ENCODE measurements around the gene DTX2. TPM values are rescaled to one million over a fixed set of nuclear protein-coding genes. Genes with fewer than 3 reads are reported as not detected.
A peak's percentile ranks its signal among the peaks of the same experiment; 100 is the strongest.
"Not testable (repeated sequence)": the region's sequence is repeated elsewhere in the genome, so short reads cannot be mapped to it uniquely, and the experiment has no call there.

DTX2 gene
- total and polyA plus RNA-seq, 4 donors: 4.5 to 9.5 (median 6.0) TPM

- no peak overlapping the region for H3K4me3 ChIP-seq (ENCODE audit: low read depth in 1 of 3, low read length in 3 of 3)
- 96% methylated on average over 3 of the region's 3 CpGs for WGBS
- H3K9me3 ChIP-seq (ENCODE audit: control insufficient read depth in 4 of 4, low read length in 3 of 4): no peaks in the 10 kb centered on the region
- no peaks in the 10 kb centered on the region for H3K4me1 ChIP-seq (ENCODE audit: control insufficient read depth in 4 of 4, insufficient read depth in 4 of 4, low read length in 3 of 4)
- no peak for DNase-seq (ENCODE audit: low spot score)
- TF ChIP-seq NR2F2 (IDR thresholded peaks at IDR 0.05) (no peak), ATF3 (IDR thresholded peaks at IDR 0.05) (no peak), EGR1 (IDR thresholded peaks at IDR 0.05; ENCODE audit: low read depth in 2 of 2) (no peak), YY1 (IDR thresholded peaks at IDR 0.05) (no peak), RXRA (IDR thresholded peaks at IDR 0.05) (no peak), SP1 (IDR thresholded peaks at IDR 0.05) (no peak), FOXA2 (IDR thresholded peaks at IDR 0.05) (no peak), HNF4G (IDR thresholded peaks at IDR 0.05) (no peak), JUND (IDR thresholded peaks at IDR 0.05) (no peak)
- H3K27ac ChIP-seq (ENCODE audit: low read depth in 1 of 2, low read length in 2 of 2): no peak overlapping the region
- H3K36me3 ChIP-seq (ENCODE audit: control insufficient read depth in 4 of 4, insufficient read depth in 3 of 4, low read depth in 1 of 4, low read length in 3 of 4): no peaks in the 10 kb centered on the region
- H3K27me3 ChIP-seq (ENCODE audit: control insufficient read depth in 4 of 4, insufficient read depth in 4 of 4, low read length in 3 of 4): no peaks in the 10 kb centered on the region
- no peak overlapping the region for H3K9ac ChIP-seq (ENCODE audit: low read depth in 1 of 2, low read length in 2 of 2)
These were observed 30.7 kb upstream of the DTX2 start for GRCh38 chr7:76430836-76431235.

DNA sequence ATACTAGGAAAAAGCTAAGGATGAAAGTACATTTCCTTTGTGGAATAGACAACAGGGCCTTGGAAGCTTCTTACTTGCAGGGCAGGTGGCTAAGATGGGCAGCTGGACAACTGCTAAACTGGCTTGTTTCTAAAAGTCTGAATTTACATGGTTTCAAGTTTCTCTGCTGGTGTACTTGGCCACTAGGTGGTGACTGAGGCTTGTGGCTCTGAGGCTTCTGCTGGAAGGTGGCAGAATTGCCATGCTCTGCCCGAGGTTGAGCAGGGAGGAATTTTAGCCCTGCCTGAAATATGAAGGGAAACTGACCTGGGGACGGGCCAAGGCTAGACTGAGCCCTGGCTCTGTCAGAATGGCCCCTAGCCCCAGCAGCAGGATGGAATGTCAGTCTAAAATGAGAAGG lies 23.6 kb upstream of the DTX2 start:
- H3K27me3 ChIP-seq (ENCODE audit: control insufficient read depth in 4 of 4, insufficient read depth in 4 of 4, low read length in 3 of 4); H3K4me1 ChIP-seq (ENCODE audit: control insufficient read depth in 4 of 4, insufficient read depth in 4 of 4, low read length in 3 of 4); H3K36me3 ChIP-seq (ENCODE audit: control insufficient read depth in 4 of 4, insufficient read depth in 3 of 4, low read depth in 1 of 4, low read length in 3 of 4); H3K9me3 ChIP-seq (ENCODE audit: control insufficient read depth in 4 of 4, low read length in 3 of 4); H3K4me3 ChIP-seq (ENCODE audit: low read depth in 1 of 3, low read length in 3 of 3); H3K27ac ChIP-seq (ENCODE audit: low read depth in 1 of 2, low read length in 2 of 2); H3K9ac ChIP-seq (ENCODE audit: low read depth in 1 of 2, low read length in 2 of 2): not testable (repeated sequence)
- TF ChIP-seq CTCF (IDR thresholded peaks at IDR 0.05; ENCODE audit: low read depth, low read length, missing input control) (peak; percentile 49), RAD21 (IDR thresholded peaks at IDR 0.05) (peak; percentile 70 to 73)
- peak; percentile 49 for DNase-seq (ENCODE audit: low spot score)
- WGBS: 20% methylated on average over 2 of the region's 2 CpGs

DNA sequence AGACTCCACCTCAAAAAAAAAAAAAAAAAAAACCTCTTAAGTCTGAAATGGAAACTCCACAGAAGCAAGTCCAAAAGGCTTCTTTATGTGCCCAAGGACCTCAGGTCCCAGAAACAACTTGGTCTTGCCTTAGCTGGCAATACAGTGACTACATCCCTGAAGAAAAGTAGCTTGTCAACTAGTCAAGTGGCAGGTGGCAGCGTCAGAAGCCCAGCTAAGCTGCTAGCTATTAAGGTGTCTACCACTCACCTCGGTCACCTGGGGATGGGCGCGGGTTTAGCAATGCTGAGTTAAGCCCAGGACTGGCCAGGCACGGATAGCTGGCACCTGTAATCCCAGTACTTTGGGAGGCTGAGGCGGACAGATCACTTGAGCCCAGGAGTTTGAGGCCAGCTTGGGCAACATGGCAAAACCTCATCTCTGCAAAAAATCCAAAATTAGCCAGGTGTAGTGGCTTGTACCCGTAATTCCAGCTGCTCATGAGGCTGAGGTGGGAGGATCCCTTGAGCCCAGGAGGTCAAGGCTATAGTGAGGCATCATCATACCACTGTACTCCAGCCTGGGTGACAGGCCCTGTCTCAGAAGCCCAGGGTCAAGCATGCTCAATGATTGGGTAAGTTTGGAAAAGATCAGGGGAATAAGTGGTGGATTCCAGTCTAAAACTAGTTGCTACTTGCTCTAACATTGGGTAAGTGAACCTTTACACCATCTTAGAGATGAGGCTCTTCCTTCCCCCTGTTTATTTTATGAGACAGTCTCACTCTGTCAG lies 22.2 kb upstream of the DTX2 start:
- not testable (repeated sequence) for H3K4me1 ChIP-seq (ENCODE audit: control insufficient read depth in 4 of 4, insufficient read depth in 4 of 4, low read length in 3 of 4); H3K4me3 ChIP-seq (ENCODE audit: low read depth in 1 of 3, low read length in 3 of 3); H3K27ac ChIP-seq (ENCODE audit: low read depth in 1 of 2, low read length in 2 of 2); H3K36me3 ChIP-seq (ENCODE audit: control insufficient read depth in 4 of 4, insufficient read depth in 3 of 4, low read depth in 1 of 4, low read length in 3 of 4); DNase-seq (ENCODE audit: low spot score); H3K9ac ChIP-seq (ENCODE audit: low read depth in 1 of 2, low read length in 2 of 2); H3K27me3 ChIP-seq (ENCODE audit: control insufficient read depth in 4 of 4, insufficient read depth in 4 of 4, low read length in 3 of 4); H3K9me3 ChIP-seq (ENCODE audit: control insufficient read depth in 4 of 4, low read length in 3 of 4)
- 96% methylated on average over 4 of the region's 7 CpGs for WGBS

- not testable (repeated sequence) for H3K4me3 ChIP-seq (ENCODE audit: low read depth in 1 of 3, low read length in 3 of 3); H3K27ac ChIP-seq (ENCODE audit: low read depth in 1 of 2, low read length in 2 of 2); H3K36me3 ChIP-seq (ENCODE audit: control insufficient read depth in 4 of 4, insufficient read depth in 3 of 4, low read depth in 1 of 4, low read length in 3 of 4); H3K4me1 ChIP-seq (ENCODE audit: control insufficient read depth in 4 of 4, insufficient read depth in 4 of 4, low read length in 3 of 4); H3K9ac ChIP-seq (ENCODE audit: low read depth in 1 of 2, low read length in 2 of 2); H3K27me3 ChIP-seq (ENCODE audit: control insufficient read depth in 4 of 4, insufficient read depth in 4 of 4, low read length in 3 of 4); DNase-seq (ENCODE audit: low spot score); H3K9me3 ChIP-seq (ENCODE audit: control insufficient read depth in 4 of 4, low read length in 3 of 4)
- WGBS: 92% methylated on average over 4 of the region's 4 CpGs
These were observed 21.1 kb upstream of the DTX2 start for GRCh38 chr7:76440404-76440803.

- WGBS: 75% methylated on average over 2 of the region's 10 CpGs
These were observed 19.7 kb upstream of the DTX2 start for GRCh38 chr7:76441792-76442191.

GRCh38 chr7:76442664-76443446 lies 18.7 kb upstream of the DTX2 start:
- DNase-seq (ENCODE audit: low spot score); H3K27me3 ChIP-seq (ENCODE audit: control insufficient read depth in 4 of 4, insufficient read depth in 4 of 4, low read length in 3 of 4); H3K4me1 ChIP-seq (ENCODE audit: control insufficient read depth in 4 of 4, insufficient read depth in 4 of 4, low read length in 3 of 4); H3K9ac ChIP-seq (ENCODE audit: low read depth in 1 of 2, low read length in 2 of 2); H3K9me3 ChIP-seq (ENCODE audit: control insufficient read depth in 4 of 4, low read length in 3 of 4); H3K4me3 ChIP-seq (ENCODE audit: low read depth in 1 of 3, low read length in 3 of 3); H3K36me3 ChIP-seq (ENCODE audit: control insufficient read depth in 4 of 4, insufficient read depth in 3 of 4, low read depth in 1 of 4, low read length in 3 of 4); H3K27ac ChIP-seq (ENCODE audit: low read depth in 1 of 2, low read length in 2 of 2): not testable (repeated sequence)
- WGBS: 92% methylated on average over 5 of the region's 5 CpGs

More at GRCh38 chr7:76441792-76442191, 19.7 kb upstream of the DTX2 start:
- H3K9ac ChIP-seq (ENCODE audit: low read depth in 1 of 2, low read length in 2 of 2); H3K9me3 ChIP-seq (ENCODE audit: control insufficient read depth in 4 of 4, low read length in 3 of 4); H3K4me1 ChIP-seq (ENCODE audit: control insufficient read depth in 4 of 4, insufficient read depth in 4 of 4, low read length in 3 of 4); H3K36me3 ChIP-seq (ENCODE audit: control insufficient read depth in 4 of 4, insufficient read depth in 3 of 4, low read depth in 1 of 4, low read length in 3 of 4); H3K27ac ChIP-seq (ENCODE audit: low read depth in 1 of 2, low read length in 2 of 2); DNase-seq (ENCODE audit: low spot score); H3K4me3 ChIP-seq (ENCODE audit: low read depth in 1 of 3, low read length in 3 of 3); H3K27me3 ChIP-seq (ENCODE audit: control insufficient read depth in 4 of 4, insufficient read depth in 4 of 4, low read length in 3 of 4): not testable (repeated sequence)

Measured in liver (tissue), 9 donors.